Iris pigment epithelial cell (primary cell): Measurements from ENCODE around the gene LIN54.
"Not testable (repeated sequence)": the region's sequence is repeated elsewhere in the genome, so short reads cannot be mapped to it uniquely, and the experiment has no call there.

Experiments
- DNase-seq: peaks from one replicate; pipeline ENCODE4 v3.0.0-alpha.2; 2011; ENCODE audit warnings: low read depth

The LIN54 gene

DNA sequence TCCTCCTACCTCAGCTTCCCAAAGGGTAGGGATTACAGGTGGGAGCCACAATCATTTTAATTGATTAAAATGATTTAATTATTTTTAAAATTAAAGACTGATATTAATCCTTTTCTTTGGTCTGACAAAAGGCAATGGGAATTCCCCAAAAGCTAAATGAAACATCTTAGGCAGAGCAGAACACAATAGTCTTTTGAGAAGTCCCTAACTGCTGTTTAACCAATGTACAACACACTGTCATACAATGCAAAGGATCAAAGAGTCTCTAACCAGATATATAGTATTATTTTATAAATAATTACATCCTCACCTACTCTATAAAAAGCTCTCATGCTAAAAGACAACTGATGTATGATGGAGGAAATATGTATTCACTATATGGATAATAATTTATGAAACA, 63.1 kb downstream of the LIN54 start:
- no peak for DNase-seq

DNA sequence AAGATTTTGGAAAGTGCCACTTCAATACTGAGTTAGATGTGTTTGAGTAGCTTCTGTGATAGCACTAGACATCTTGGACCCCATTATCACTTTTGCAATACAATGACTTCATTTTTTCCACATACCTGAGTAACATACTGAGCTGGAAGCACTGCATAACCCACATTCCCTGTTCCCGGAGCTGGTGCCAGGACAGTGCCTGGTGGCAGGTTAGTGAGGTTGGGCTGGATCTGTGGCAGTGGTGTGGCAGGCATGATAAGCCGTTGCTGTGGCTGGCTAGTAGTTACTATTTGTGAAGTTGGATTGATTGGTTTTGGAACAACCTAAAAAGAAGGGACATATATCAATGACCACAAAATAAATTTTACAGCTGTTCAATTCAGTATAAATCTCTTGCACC, 71.2 kb downstream of the LIN54 start:
- DNase-seq: no peak

DNA sequence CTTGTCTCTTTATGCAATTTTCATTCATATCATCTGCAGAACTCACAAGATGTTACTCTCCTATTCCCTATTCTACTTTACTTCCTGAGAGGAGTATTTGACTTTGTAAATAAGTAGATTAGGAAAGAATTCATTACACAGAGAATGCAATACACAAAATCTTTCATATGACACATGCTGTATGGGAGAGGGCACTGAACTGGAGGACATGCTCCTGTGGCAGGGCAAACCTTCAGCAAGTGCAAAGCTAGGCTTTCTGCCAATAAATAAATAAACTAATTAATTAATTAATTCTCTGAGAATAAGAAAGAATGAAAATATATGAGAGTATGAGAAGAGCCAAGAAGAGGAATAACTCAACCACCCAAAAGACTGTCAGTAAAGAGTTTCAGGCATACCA, 76.2 kb downstream of the LIN54 start:
- DNase-seq: no peak

DNA sequence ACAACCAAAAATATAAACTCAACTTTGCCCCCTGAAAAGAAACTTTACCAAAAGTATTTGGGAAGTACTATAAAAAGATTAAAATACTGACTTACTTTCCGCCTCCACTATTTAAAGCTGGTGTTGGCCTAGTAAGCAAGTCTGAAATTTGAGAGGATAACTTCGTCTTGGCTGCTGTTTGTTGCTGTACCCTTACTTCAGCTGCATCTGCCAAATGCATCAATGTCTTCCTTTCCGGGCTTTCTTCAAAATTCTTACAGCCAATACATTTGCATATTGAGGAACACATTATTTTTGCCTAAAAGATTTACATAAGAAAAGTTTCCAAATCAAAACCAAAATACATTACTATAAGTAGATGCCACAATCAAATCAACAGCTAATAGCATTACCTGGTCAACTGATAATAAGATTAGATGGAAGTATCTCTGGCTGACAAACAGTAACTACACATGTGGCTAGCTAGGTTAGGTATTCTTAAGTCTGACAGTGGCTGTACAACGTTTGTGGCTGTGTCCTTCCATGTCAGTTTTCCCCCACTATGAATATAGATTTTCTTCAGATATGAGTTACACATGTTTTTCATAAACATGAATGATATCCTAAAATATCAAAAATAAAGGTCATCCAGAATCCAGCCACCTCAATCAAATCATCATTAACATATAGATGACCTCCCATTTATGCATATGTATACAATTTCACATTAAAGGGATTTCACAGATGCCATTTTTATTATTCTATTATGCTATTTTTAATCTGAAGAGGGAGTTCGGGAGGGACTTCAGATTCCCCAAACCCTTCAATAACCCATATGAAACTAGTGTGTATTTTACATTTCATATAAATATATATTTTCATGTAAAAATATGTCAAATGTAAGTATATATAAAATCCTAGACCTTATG, 79.5 kb downstream of the LIN54 start:
- no peak for DNase-seq

GRCh38 chr4:82921795-82922194, 88.8 kb downstream of the LIN54 start:
- DNase-seq: no peak

- no peak for DNase-seq
Observed at GRCh38 chr4:82919386-82919785, 91.2 kb downstream of the LIN54 start.

DNA sequence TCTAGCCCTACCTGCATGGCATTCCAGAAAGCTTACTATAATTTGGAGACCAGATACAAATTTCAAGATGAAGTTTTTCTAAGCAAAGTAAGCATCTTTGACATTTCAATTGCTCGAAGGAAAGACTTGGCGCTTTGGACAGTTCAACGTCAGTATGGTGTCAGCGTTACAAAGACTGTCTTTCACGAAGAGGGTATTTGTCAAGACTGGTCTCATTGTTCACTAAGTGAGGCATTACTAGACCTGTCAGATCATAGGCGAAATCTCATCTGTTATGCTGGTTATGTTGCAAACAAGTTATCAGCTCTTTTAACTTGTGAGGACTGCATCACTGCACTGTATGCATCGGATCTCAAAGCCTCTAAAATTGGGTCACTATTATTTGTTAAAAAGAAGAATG, 92.5 kb downstream of the LIN54 start:
- no peak for DNase-seq

DNA sequence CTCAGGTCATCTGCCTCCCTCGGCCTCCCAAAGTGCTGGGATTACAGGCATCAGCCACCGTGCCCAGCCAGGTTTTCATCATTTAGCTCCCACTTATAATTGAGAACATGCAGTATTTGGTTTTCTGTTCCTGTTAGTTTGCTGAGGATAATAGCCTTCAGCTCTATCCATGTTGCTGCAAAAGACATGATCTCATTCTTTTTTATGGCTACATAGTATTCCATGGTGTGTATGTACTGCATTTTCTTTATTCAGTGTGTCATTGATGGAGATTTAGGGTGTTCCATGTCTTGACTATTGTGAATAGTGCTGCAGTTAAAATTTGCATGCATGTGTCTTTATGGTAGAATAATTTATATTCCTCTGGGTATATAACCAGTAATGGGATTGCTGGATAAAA, 96.7 kb downstream of the LIN54 start:
- not testable (repeated sequence) for DNase-seq

DNA sequence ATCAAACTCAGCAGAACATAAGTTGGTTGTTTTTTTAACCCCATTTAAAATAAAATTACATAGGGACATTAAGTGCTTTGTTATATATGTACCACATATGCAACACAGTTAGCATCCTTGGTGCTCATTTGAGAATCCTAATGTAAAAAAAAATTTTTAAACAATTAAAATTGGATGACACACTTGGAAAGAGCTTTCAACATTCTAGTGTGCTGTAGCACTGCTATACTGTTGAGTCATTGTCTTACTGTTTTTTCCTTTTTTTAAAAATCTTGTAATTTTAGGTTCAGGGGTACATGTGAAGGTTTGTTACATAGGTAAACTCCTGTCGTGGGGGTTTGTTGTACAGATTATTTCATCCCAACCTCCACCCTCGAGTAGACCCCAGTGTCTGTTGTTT, 97.3 kb downstream of the LIN54 start:
- DNase-seq: peak; percentile 35

GRCh38 chr4:82909326-82909725, 101.3 kb downstream of the LIN54 start:
- no peak for DNase-seq

DNA sequence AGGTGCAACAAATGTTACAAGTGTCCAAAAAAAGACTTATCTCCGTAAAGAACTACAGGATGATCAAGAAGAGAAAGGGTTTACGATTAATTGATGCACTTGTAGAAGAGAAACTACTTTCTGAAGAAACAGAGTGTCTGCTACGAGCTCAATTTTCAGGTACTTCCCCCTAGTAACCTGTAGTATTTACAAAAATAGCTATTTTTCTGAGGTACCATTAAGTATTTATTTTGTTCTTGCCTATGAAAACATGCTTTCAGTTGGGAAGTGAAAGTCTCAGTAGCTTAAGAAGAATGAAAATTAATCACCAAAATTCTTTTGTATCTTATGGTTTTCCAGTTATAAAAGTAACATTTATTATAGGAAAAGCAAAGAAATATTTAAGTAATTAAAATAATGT, 104.2 kb downstream of the LIN54 start:
- no peak for DNase-seq

- DNase-seq: peak; percentile 76
Observed at GRCh38 chr4:82905205-82905604, 105.4 kb downstream of the LIN54 start.

GRCh38 chr4:82903737-82904136, 106.9 kb downstream of the LIN54 start:
- DNase-seq: no peak

DNA sequence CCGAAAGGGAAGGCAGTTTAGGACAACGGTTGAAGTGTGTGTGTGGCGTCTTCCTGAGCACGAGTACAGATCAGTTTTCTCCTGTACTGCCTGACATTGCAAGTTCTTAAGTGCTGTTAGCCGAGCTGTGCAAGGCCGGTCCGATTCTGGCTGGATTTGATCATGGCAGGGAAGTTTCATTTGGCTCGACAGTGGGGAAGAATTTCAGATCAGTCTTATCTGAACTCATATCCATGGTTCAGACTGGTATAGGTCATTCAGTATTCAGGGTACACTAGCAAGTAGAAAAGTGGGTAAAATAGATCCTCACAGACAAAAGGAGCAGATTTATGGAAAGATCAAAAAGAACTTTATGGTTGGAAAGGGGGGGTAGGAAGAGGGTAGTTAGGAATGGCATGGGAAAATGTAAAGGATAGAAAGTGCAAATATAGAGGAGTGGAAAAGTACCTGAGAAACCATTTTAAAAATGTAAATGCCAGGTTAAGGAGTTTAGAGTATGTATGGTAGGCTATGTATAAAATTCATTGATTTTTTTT, 109.4 kb downstream of the LIN54 start:
- no peak for DNase-seq

DNA sequence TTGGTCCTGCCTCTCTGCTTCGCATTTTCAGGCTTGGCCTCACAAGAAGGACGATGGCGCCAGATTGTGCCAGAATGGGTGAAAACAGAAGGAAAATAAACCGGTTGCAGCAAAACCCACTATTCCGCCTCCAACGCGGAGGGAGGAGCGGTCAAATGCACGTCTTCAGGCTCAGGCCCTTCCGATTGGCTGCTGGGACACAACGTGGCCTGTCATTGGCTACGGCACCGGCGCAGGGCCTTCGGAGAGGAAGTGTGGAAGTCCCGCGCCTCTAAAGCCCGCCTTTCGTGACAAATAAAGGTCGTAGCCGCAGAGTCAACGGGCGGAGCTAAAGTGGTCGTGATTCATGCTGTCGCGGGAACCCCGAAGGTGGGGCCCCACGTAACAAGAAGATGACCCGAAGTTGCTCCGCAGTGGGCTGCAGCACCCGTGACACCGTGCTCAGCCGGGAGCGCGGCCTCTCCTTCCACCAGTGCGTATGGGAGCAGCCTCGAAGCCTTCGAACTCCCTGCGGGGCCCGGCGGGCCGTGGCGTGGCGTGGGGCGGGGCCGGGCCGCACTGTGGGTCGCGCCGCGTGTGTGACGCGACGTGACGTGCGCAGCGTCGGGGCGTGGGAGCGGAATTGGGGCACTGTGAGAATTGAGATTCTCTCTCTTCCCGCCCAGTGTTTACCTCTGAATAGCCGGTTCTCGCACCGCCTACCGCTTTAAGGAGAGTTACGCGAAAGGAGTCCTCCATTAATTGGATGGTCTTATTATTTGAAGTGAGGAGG, 110.0 kb downstream of the LIN54 start, which contains the start of gene THAP9:
Gene THAP9 (plus strand): TSS at position 325 of the 772 bp plus-strand sequence. CDS start 68 bp downstream, at position 393.
- DNase-seq: peak; percentile 100

DNA sequence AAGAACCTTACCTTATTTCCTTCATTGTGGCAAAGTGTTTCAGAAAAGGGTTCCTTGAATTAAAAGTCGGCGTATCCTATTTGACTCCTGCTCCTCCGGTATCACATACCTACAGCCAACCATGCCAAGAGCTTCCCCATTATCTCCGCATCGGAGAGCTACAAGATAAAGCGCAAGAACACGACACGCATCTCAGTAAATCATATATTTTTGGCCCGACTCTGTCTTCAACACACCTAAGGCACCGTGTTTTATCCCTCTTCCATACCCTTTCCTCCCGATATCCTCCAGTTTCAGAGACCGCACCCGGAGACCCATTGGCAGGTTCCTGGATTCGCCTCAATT, 110.6 kb downstream of the LIN54 start:
- no peak for DNase-seq

- DNase-seq: no peak
Observed at GRCh38 chr4:82899374-82900065, 111.1 kb downstream of the LIN54 start.

- peak; percentile 88 for DNase-seq
Observed at GRCh38 chr4:82898322-82899243, 112.0 kb downstream of the LIN54 start.

DNA sequence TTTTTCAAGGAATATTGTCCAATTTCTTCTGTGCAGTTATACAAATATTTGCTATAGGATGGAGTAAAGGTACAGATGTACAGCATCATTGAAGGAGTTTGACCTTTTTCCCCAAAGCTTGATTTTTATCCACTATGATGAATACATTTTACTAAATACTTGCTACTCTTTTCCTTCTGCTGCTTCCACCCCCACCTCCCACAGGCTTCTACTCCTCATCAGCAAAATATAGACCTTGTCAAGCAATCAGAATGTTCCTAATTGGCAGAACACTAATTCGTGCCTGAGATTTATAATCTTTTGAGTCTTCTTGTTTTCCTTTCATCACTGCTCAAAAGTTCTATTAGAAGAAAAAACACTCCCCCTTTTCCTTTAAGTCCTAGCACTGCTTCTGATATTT, 113.9 kb downstream of the LIN54 start:
- DNase-seq: no peak

DNA sequence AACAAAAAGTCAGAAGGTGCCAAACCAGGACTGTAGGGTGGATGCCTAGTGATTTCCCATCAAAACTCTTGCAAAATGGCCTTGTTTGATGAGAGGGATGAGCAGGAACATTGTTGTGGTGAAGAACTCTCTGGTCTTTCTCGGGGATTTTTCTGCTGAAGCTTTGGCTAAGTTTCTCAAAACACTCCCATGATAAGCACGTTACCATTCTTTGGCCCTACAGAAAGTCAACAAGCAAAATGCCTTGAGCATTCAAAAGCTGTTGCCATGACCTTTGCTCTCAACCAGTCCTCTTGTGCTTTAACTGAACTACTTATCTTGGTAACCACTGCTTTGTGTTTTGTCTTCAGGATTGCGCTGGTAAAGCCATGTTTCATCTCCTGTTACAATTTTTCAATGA, 116.7 kb downstream of the LIN54 start:
- DNase-seq: peak; percentile 33

DNA sequence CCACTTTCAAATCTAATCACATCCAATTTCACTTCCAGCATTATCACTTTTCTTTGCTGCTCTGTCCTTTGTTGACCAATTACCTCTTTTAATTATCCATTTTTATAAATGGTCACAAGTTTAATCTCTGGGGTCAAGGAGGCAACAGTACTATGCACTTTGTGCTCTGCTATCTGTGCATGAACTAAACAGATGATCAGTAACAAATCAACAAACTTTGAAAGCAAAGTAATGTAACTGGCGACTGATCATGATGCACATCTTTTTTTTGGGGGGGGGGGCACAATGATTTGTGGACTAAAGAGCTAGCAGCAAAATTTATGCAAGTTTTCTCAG, 118.2 kb downstream of the LIN54 start:
- no peak for DNase-seq
